GM19025 (cell line): Measurements from ENCODE around the gene ADARB2.

Experiments
- ATAC-seq: cut with Tn5 transposase; IDR thresholded peaks from one replicate; pipeline ENCODE4 v1.9.1; 2021; ENCODE audit warnings: mild to moderate bottlenecking, low read depth, moderate library complexity; ENCODE audit not compliant: unreplicated experiment

The ADARB2 gene

GRCh38 chr10:1311726-1312125, 425.6 kb downstream of the ADARB2 start:
- ATAC-seq, result no peak

GRCh38 chr10:1310271-1310789, 427.0 kb downstream of the ADARB2 start:
- ATAC-seq, result no peak

GRCh38 chr10:1309617-1310270, 427.6 kb downstream of the ADARB2 start:
- ATAC-seq, result no peak

GRCh38 chr10:1308962-1309616, 428.2 kb downstream of the ADARB2 start:
- no peak for ATAC-seq

GRCh38 chr10:1308173-1308961, 429.0 kb downstream of the ADARB2 start:
- no peak for ATAC-seq

- no peak for ATAC-seq
Observed at GRCh38 chr10:1301143-1301542, 436.2 kb downstream of the ADARB2 start.

- ATAC-seq, result no peak
Observed at GRCh38 chr10:1300218-1300617, 437.1 kb downstream of the ADARB2 start.

GRCh38 chr10:1299041-1299726, 438.1 kb downstream of the ADARB2 start:
- no peak for ATAC-seq

- no peak for ATAC-seq
Observed at GRCh38 chr10:1297566-1298301, 439.6 kb downstream of the ADARB2 start.

GRCh38 chr10:1295756-1296480, 441.4 kb downstream of the ADARB2 start:
- ATAC-seq, result no peak

GRCh38 chr10:1294748-1295147, 442.6 kb downstream of the ADARB2 start:
- ATAC-seq, result no peak

GRCh38 chr10:1293636-1294435, 443.5 kb downstream of the ADARB2 start:
- no peak for ATAC-seq

GRCh38 chr10:1293157-1293556, 444.2 kb downstream of the ADARB2 start:
- no peak for ATAC-seq

- no peak for ATAC-seq
Observed at GRCh38 chr10:1292611-1293031, 444.7 kb downstream of the ADARB2 start.

- no peak for ATAC-seq
Observed at GRCh38 chr10:1291178-1292090, 445.9 kb downstream of the ADARB2 start.

GRCh38 chr10:1290071-1290471, 447.3 kb downstream of the ADARB2 start:
- ATAC-seq, result no peak

GRCh38 chr10:1289591-1289990, 447.7 kb downstream of the ADARB2 start:
- no peak for ATAC-seq
